H9 (cell line): ENCODE measurements around the gene OTUB1. TPM values are rescaled to one million over a fixed set of nuclear protein-coding genes. Genes with fewer than 3 reads are reported as not detected.
A peak's percentile ranks its signal among the peaks of the same experiment; 100 is the strongest.

Experiments
- DNase-seq: peaks from one replicate; pipeline ENCODE4 v3.0.0-alpha.2; 2017
- H2AFZ ChIP-seq: one replicate; pipeline ENCODE4 v1.6.1; 2013; ENCODE audit warnings: mild to moderate bottlenecking, low read length, control low read depth, moderate library complexity
- H2AK5ac ChIP-seq: 2 replicates; pipeline ENCODE4 v1.6.1; 2013; ENCODE audit warnings: low read length, control low read depth, mixed read lengths; ENCODE audit not compliant: insufficient read length
- H2BK120ac ChIP-seq: one replicate; pipeline ENCODE4 v1.6.1; 2013; ENCODE audit warnings: low read depth, mild to moderate bottlenecking, low read length, control low read depth, inconsistent platforms; ENCODE audit not compliant: poor library complexity, severe bottlenecking
- H2BK12ac ChIP-seq: 2 replicates; pipeline ENCODE4 v1.6.1; 2013; ENCODE audit warnings: low read length, control low read depth, mixed read lengths, low read depth; ENCODE audit not compliant: insufficient read length
- H2BK15ac ChIP-seq: 2 replicates; pipeline ENCODE4 v1.6.1; 2013; ENCODE audit warnings: low read depth, low read length, control low read depth
- H2BK20ac ChIP-seq: one replicate; pipeline ENCODE4 v1.6.1; 2013; ENCODE audit warnings: low read depth, mild to moderate bottlenecking, low read length, control low read depth, inconsistent platforms; ENCODE audit not compliant: poor library complexity, severe bottlenecking
- H2BK5ac ChIP-seq: 2 replicates; pipeline ENCODE4 v1.6.1; 2013; ENCODE audit warnings: low read length, control low read depth, mixed read lengths; ENCODE audit not compliant: insufficient read length
- H3K14ac ChIP-seq: 2 replicates; pipeline ENCODE4 v1.6.1; 2013; ENCODE audit warnings: low read length, control low read depth; ENCODE audit not compliant: insufficient read depth
- H3K18ac ChIP-seq: 2 replicates; pipeline ENCODE4 v1.6.1; 2013; ENCODE audit warnings: low read depth, mild to moderate bottlenecking, mixed read lengths, low read length, control low read depth; ENCODE audit not compliant: insufficient read length
- H3K23ac ChIP-seq: 2 replicates; pipeline ENCODE4 v1.6.1; 2013; ENCODE audit warnings: low read length, control low read depth, mixed read lengths, low read depth; ENCODE audit not compliant: insufficient read length
- H3K23me2 ChIP-seq: 2 replicates; pipeline ENCODE4 v1.6.1; 2013; ENCODE audit warnings: low read depth, mild to moderate bottlenecking, mixed read lengths, low read length, control low read depth; ENCODE audit not compliant: insufficient read length, poor library complexity, severe bottlenecking
- H3K27ac ChIP-seq: 2 replicates; pipeline ENCODE4 v1.5.1; 2013; ENCODE audit warnings: low read length, control low read depth, mixed read lengths, low read depth; ENCODE audit not compliant: insufficient read length
- H3K27me3 ChIP-seq: 2 replicates; pipeline ENCODE4 v1.6.1; 2013; ENCODE audit warnings: low read length, control low read depth, inconsistent platforms; ENCODE audit not compliant: insufficient read depth
- H3K4ac ChIP-seq: 2 replicates; pipeline ENCODE4 v1.6.1; 2013; ENCODE audit warnings: low read depth, mild to moderate bottlenecking, control low read depth, inconsistent platforms, low read length, moderate library complexity
- H3K4me1 ChIP-seq: 2 replicates; pipeline ENCODE4 v1.6.1; 2013; ENCODE audit warnings: low read length, control low read depth, inconsistent platforms; ENCODE audit not compliant: insufficient read depth
- H3K4me2 ChIP-seq: 2 replicates; pipeline ENCODE4 v1.6.1; 2013; ENCODE audit warnings: low read length, control low read depth, mixed read lengths; ENCODE audit not compliant: insufficient read length, insufficient read depth
- H3K56ac ChIP-seq: 2 replicates; pipeline ENCODE4 v1.6.1; 2013; ENCODE audit warnings: low read depth, mild to moderate bottlenecking, mixed read lengths, low read length, control low read depth; ENCODE audit not compliant: insufficient read length
- H3K79me1 ChIP-seq: 2 replicates; pipeline ENCODE4 v1.6.1; 2013; ENCODE audit warnings: low read depth, mild to moderate bottlenecking, moderate library complexity, low read length, control low read depth, inconsistent platforms; ENCODE audit not compliant: insufficient read depth, poor library complexity, severe bottlenecking
- H3K79me2 ChIP-seq: 2 replicates; pipeline ENCODE4 v1.6.1; 2013; ENCODE audit warnings: low read length, control low read depth, inconsistent platforms; ENCODE audit not compliant: insufficient read depth
- H3K9ac ChIP-seq: 2 replicates; pipeline ENCODE4 v1.6.1; 2013; ENCODE audit warnings: low read length, control low read depth, mixed read lengths; ENCODE audit not compliant: insufficient read length; ENCODE audit errors: extremely low read depth
- H3K9me3 ChIP-seq: one replicate; pipeline ENCODE4 v1.6.1; 2013; ENCODE audit warnings: low read depth, low read length, inconsistent platforms; ENCODE audit not compliant: control insufficient read depth
- H3T11ph ChIP-seq: one replicate; pipeline ENCODE4 v1.6.1; 2013; ENCODE audit warnings: mild to moderate bottlenecking, low read length, control low read depth, inconsistent platforms
- H4K20me1 ChIP-seq: one replicate; pipeline ENCODE4 v1.6.1; 2013; ENCODE audit not compliant: control insufficient read depth, insufficient read length, insufficient read depth
- H4K5ac ChIP-seq: 2 replicates; pipeline ENCODE4 v1.6.1; 2013; ENCODE audit warnings: low read depth, mild to moderate bottlenecking, mixed read lengths, low read length, control low read depth; ENCODE audit not compliant: insufficient read length
- H4K8ac ChIP-seq: replicated peaks from 2 replicates; pipeline ENCODE4 v1.6.1; 2013; ENCODE audit warnings: low read length, control low read depth, mixed read lengths, low read depth; ENCODE audit not compliant: insufficient read length
- H4K91ac ChIP-seq: 2 replicates; pipeline ENCODE4 v1.6.1; 2013; ENCODE audit warnings: low read depth, mild to moderate bottlenecking, moderate library complexity, mixed read lengths, low read length, control low read depth; ENCODE audit not compliant: insufficient read length
- H3K27ac Mint-ChIP-seq, 3 experiments: 2 replicates in 2 of 3; 3 replicates in 1 of 3; pipeline ENCODE4 v1.8.0; 2020 to 2021; ENCODE audit warnings: mixed read lengths in 3 of 3, mild to moderate bottlenecking in 1 of 3, moderate library complexity in 1 of 3
- H3K27me3 Mint-ChIP-seq: 2 replicates; pipeline ENCODE4 v1.8.0; 2021; ENCODE audit warnings: low read depth, mild to moderate bottlenecking, moderate library complexity, mixed read lengths
- H3K36me3 Mint-ChIP-seq, 3 experiments: 2 replicates in 2 of 3; 3 replicates in 1 of 3; pipeline ENCODE4 v1.8.0; 2020 to 2021; ENCODE audit warnings: low read depth in 3 of 3, mixed read lengths in 3 of 3; ENCODE audit not compliant: insufficient read depth in 1 of 3
- H3K4me1 Mint-ChIP-seq, 2 experiments: 2 replicates each; pipeline ENCODE4 v1.8.0; 2020; ENCODE audit warnings: mixed read lengths in 2 of 2
- H3K4me3 Mint-ChIP-seq, 2 experiments: 2 replicates in 1 of 2; 3 replicates in 1 of 2; pipeline ENCODE4 v1.8.0; 2020 to 2021; ENCODE audit warnings: mild to moderate bottlenecking in 2 of 2, mixed read lengths in 2 of 2, moderate library complexity in 1 of 2
- H3K9me3 Mint-ChIP-seq, 2 experiments: 2 replicates in 1 of 2; 3 replicates in 1 of 2; pipeline ENCODE4 v1.8.0; 2020; ENCODE audit warnings: mild to moderate bottlenecking in 2 of 2, mixed read lengths in 2 of 2, moderate library complexity in 1 of 2
- CTCF ChIP-seq: fragments of 200-600 bp; sonication (generic); conservative IDR thresholded peaks from 3 replicates; pipeline ENCODE4 v1.8.0; 2021; ENCODE audit warnings: antibody characterized with exemption, mild to moderate bottlenecking
- WGBS: extraction: QIAGEN DNeasy Blood & Tissue Kit; methylation state at CpG from one replicate; pipeline ENCODE4 v1.1.7; 2013; ENCODE audit warnings: missing lambda C conversion rate, low lambda C conversion rate, mixed read lengths; ENCODE audit not compliant: insufficient read length; ENCODE audit errors: extremely low coverage; 5-methylcytosine and 5-hydroxymethylcytosine counted together
- total RNA-seq: library from RNA; stranded (reverse); gene quantifications from 2 replicates; pipeline ENCODE4 v1.2.1, GENCODE V29; 2021

The OTUB1 gene
- total RNA-seq, 1 experiment from 2014 or later: 114 TPM

- no peaks in the 10 kb centered on the region for H3K79me2 ChIP-seq
- H4K91ac ChIP-seq: no peak overlapping the region
- H4K8ac ChIP-seq: no peak overlapping the region
- WGBS: no CpG with 5 or more reads among the region's 27 CpGs
- no peak overlapping the region for H3K56ac ChIP-seq
- no peak overlapping the region for H2AK5ac ChIP-seq
- peaks cover 32% of the 10 kb centered on the region; the same call in 1 of the 2 replicates for H3K27me3 ChIP-seq
- H3K79me1 ChIP-seq: no peaks in the 10 kb centered on the region
- no peak overlapping the region for H2BK20ac ChIP-seq
- DNase-seq: peak; percentile 58
- no peak overlapping the region for H3K18ac ChIP-seq
- no peak overlapping the region for H3K27ac ChIP-seq
- H4K20me1 ChIP-seq: no peaks in the 10 kb centered on the region
- TF ChIP-seq CTCF: no peak
- H3K23me2 ChIP-seq: peaks cover 11% of the 10 kb centered on the region
- H2BK120ac ChIP-seq: no peak overlapping the region
- no peak overlapping the region for H3K4ac ChIP-seq
- H3K4me1 ChIP-seq: no peaks in the 10 kb centered on the region
- peaks cover 94% of the 10 kb centered on the region for H3K27me3 Mint-ChIP-seq
- H3K36me3 Mint-ChIP-seq: peaks cover 2 to 10% (median 4%) of the 10 kb centered on the region in 3 experiments; a peak in 5 of 7 replicates
- H3K4me1 Mint-ChIP-seq: peaks cover 14 to 24% of the 10 kb centered on the region in 2 experiments
- H3K9ac ChIP-seq: no peak overlapping the region
- no peak overlapping the region for H2AFZ ChIP-seq
- H4K5ac ChIP-seq: no peak overlapping the region
- H3K23ac ChIP-seq: no peak overlapping the region
- H3T11ph ChIP-seq: no peak overlapping the region
- H3K4me2 ChIP-seq: peak overlapping the region; percentile 77
- H3K14ac ChIP-seq: peak overlapping the region; percentile 5; the same call in 1 of the 2 replicates
- H3K9me3 ChIP-seq: no peaks in the 10 kb centered on the region
- H2BK15ac ChIP-seq: no peak overlapping the region
- peaks cover 9 to 14% of the 10 kb centered on the region in 2 experiments; a peak in 2 of 5 replicates for H3K9me3 Mint-ChIP-seq
- H2BK5ac ChIP-seq: no peak overlapping the region
- peak overlapping the region; percentile 42 to 79 for H3K4me3 Mint-ChIP-seq
- no peak overlapping the region for H2BK12ac ChIP-seq
- H3K27ac Mint-ChIP-seq: no peak overlapping the region
Measured at GRCh38 chr11:64007160-64007628, 21.0 kb downstream of the OTUB1 start.
